Measurements from ENCODE around the gene SAMD11. TPM values are rescaled to one million over a fixed set of nuclear protein-coding genes. Genes with fewer than 3 reads are reported as not detected.

Gene SAMD11
- total RNA-seq, 2 donors from 2014 or later, result 2.1 to 2.3 TPM

GRCh38 chr1:906600-907420 lies 16.9 kb upstream of the SAMD11 start:
- H3K36me3 ChIP-seq (replicated peaks in 1 of 2; ENCODE audit: insufficient read depth in 1 of 2, low read depth in 2 of 2), result no peaks in the 10 kb centered on the region
- 48 to 53% methylated on average over 12 to 20 of the region's 20 CpGs for WGBS, 2 donors
- ATAC-seq (no peak), DNase-seq (peak in 1 of 4 donors; percentile 49)
- no peak overlapping the region for H3K27ac ChIP-seq
- H3K4me1 ChIP-seq, result peaks cover 30% of the 10 kb centered on the region
- intact Hi-C loops (cut with DNase I), result no loop called here
- TF ChIP-seq, protein P1, sequence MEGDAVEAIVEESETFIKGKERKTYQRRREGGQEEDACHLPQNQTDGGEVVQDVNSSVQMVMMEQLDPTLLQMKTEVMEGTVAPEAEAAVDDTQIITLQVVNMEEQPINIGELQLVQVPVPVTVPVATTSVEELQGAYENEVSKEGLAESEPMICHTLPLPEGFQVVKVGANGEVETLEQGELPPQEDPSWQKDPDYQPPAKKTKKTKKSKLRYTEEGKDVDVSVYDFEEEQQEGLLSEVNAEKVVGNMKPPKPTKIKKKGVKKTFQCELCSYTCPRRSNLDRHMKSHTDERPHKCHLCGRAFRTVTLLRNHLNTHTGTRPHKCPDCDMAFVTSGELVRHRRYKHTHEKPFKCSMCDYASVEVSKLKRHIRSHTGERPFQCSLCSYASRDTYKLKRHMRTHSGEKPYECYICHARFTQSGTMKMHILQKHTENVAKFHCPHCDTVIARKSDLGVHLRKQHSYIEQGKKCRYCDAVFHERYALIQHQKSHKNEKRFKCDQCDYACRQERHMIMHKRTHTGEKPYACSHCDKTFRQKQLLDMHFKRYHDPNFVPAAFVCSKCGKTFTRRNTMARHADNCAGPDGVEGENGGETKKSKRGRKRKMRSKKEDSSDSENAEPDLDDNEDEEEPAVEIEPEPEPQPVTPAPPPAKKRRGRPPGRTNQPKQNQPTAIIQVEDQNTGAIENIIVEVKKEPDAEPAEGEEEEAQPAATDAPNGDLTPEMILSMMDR (IDR thresholded peaks at IDR 0.05), result no peak
- no peak for TF ChIP-seq POLR2A (IDR thresholded peaks at IDR 0.05)
- H3K4me3 ChIP-seq, result no peak overlapping the region
- H3K27me3 ChIP-seq, result peaks cover 0 to 11% of the 10 kb centered on the region in 2 donors
- no peaks in the 10 kb centered on the region for H3K9me3 ChIP-seq

DNA sequence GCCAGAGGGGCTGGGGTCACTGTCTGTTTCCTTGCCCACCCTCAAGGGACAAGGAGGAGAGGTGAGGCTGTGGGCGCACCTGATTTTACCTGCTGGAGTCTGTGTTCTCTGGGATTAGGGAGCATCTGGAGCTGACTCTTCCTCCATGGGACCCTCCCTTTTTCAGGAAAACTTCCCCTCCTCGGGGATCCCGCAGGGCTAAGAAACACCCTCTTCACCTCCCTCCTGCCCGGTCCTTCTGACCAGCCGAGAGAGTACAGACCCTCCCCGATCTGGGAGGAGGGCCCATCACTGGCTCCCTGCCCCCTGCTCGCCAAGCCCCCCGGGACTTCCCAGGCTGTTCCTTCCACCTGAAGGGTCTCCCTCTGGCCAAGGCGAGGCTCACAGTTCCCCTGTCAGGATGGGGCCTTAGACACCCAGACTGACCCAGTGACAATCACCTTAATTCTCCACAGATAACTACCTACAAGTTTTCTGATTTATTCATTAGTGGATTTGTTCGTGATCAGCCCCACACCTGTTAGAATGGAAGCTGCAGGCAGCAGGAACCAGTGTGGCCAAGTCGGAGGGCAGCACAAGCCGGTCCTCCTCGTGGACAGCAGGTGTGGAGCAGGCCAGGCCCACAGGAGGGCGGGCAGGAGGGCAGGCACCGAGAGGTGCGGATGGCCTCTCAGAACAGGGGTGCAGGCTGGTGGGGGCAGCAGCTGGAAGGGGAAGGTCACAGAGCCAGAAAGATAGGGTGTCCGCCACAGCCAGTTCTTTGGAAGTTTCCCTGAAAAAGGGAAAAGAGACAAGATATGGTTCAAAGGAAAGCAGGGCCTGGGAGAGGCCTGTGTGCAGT lies 15.9 kb upstream of the SAMD11 start:
- ATAC-seq (no peak), DNase-seq (peak in 1 of 4 donors; percentile 1)
- peaks cover 0 to 11% of the 10 kb centered on the region in 2 donors for H3K27me3 ChIP-seq
- H3K9me3 ChIP-seq, result no peaks in the 10 kb centered on the region
- H3K36me3 ChIP-seq (replicated peaks in 1 of 2; ENCODE audit: insufficient read depth in 1 of 2, low read depth in 2 of 2), result no peaks in the 10 kb centered on the region
- 85 to 86% methylated on average over 14 to 17 of the region's 17 CpGs for WGBS, 2 donors
- intact Hi-C loops (cut with DNase I), result no loop called here
- H3K4me3 ChIP-seq, result no peak overlapping the region
- peaks cover 30% of the 10 kb centered on the region for H3K4me1 ChIP-seq
- no peak overlapping the region for H3K27ac ChIP-seq
- TF ChIP-seq POLR2A (IDR thresholded peaks at IDR 0.05), result no peak
- TF ChIP-seq, protein P1 (IDR thresholded peaks at IDR 0.05), result no peak

GRCh38 chr1:908661-909060 lies 15.1 kb upstream of the SAMD11 start:
- Histone ChIP-seq H3K4me3 (no peak overlapping the region), H3K27me3 (peaks cover 0 to 11% of the 10 kb centered on the region in 2 donors), H3K36me3 (replicated peaks in 1 of 2; ENCODE audit: insufficient read depth in 1 of 2, low read depth in 2 of 2) (no peaks in the 10 kb centered on the region), H3K9me3 (no peaks in the 10 kb centered on the region), H3K27ac (no peak overlapping the region), H3K4me1 (peaks cover 30% of the 10 kb centered on the region)
- ATAC-seq (no peak), DNase-seq (no peak)
- TF ChIP-seq, protein P1 (IDR thresholded peaks at IDR 0.05), result no peak
- no peak for TF ChIP-seq POLR2A (IDR thresholded peaks at IDR 0.05)
- intact Hi-C loops (cut with DNase I), result no loop called here
- 67 to 89% methylated on average over 1 to 13 of the region's 16 CpGs for WGBS, 2 donors

DNA sequence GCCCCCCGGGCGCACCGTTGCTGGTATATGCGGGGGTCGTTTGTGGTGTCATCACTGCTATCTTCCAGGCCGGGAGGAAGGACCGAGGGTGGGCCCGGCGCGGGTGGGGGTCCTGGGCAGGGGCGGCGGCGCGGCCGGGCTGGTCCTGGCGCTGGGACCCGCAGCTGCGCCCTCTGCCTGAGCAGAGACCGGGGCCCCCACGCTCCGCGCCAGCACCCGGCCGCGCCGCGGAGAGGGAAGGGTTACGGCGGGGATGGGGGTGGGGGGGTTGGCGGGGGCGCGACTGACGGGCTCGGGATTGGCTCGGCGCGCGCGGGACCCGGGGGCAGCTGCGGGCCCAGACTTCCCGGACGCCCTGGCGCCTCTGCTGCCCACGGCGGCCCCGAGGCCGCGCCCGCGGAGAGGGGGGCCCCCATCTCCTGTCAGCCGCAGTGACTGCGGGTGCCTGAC lies 13.8 kb upstream of the SAMD11 start:
- peaks cover 22% of the 10 kb centered on the region for H3K4me1 ChIP-seq
- H3K4me3 ChIP-seq, result no peak overlapping the region
- TF ChIP-seq, protein P1 (IDR thresholded peaks at IDR 0.05), result no peak
- no peak for TF ChIP-seq POLR2A (IDR thresholded peaks at IDR 0.05)
- H3K36me3 ChIP-seq (replicated peaks in 1 of 2; ENCODE audit: insufficient read depth in 1 of 2, low read depth in 2 of 2), result no peaks in the 10 kb centered on the region
- 10 to 33% methylated on average over 5 to 47 of the region's 53 CpGs for WGBS, 2 donors
- intact Hi-C loops (cut with DNase I), result no loop called here
- no peak overlapping the region for H3K27ac ChIP-seq
- DNase-seq (no peak), ATAC-seq (no peak)
- H3K27me3 ChIP-seq, result peaks cover 0 to 11% of the 10 kb centered on the region in 2 donors
- H3K9me3 ChIP-seq, result no peaks in the 10 kb centered on the region
